CD14-positive monocyte (primary cell): Measurements from ENCODE around the gene PRLR. TPM values are rescaled to one million over a fixed set of nuclear protein-coding genes. Genes with fewer than 3 reads are reported as not detected.

ENCODE experiments used
- DNase-seq, 3 donors: peaks; one replicate each; pipeline ENCODE4 v3.0.0-alpha.2; 2011 to 2022
- H2AFZ ChIP-seq: 2 replicates; pipeline ENCODE4 v1.6.0; 2012; ENCODE audit warnings: mild to moderate bottlenecking, low read depth, low read length, inconsistent platforms; ENCODE audit not compliant: insufficient read depth, poor library complexity, severe bottlenecking
- H3K27ac ChIP-seq, 2 donors: 1 replicate in 1 of 2; 2 replicates in 1 of 2; pipeline ENCODE4 v1.5.1; 2012 to 2013; ENCODE audit warnings: low read length in 2 of 2, control low read depth in 1 of 2, inconsistent platforms in 1 of 2, low read depth in 1 of 2, mild to moderate bottlenecking in 1 of 2
- H3K27me3 ChIP-seq, 2 donors: one replicate each; pipeline versions ENCODE4 v1.6.0 to v1.6.1; 2011 to 2013; ENCODE audit warnings: low read length in 2 of 2; ENCODE audit not compliant: control insufficient read depth in 2 of 2, insufficient read depth in 2 of 2
- H3K36me3 ChIP-seq, 2 donors: replicated peaks in 1 of 2; 1 replicate in 1 of 2; 2 replicates in 1 of 2; pipeline versions ENCODE4 v1.5.1 to v1.6.1; 2012 to 2013; ENCODE audit warnings: low read length in 2 of 2, control low read depth in 1 of 2, inconsistent platforms in 1 of 2, mild to moderate bottlenecking in 1 of 2; ENCODE audit not compliant: insufficient read depth in 2 of 2, control insufficient read depth in 1 of 2
- H3K4me1 ChIP-seq, 2 donors: 1 replicate in 1 of 2; 2 replicates in 1 of 2; pipeline versions ENCODE4 v1.5.1 to v1.6.1; 2012 to 2013; ENCODE audit warnings: low read length in 2 of 2, control low read depth in 1 of 2, inconsistent platforms in 1 of 2, mild to moderate bottlenecking in 1 of 2, moderate library complexity in 1 of 2; ENCODE audit not compliant: insufficient read depth in 2 of 2, control insufficient read depth in 1 of 2
- H3K4me2 ChIP-seq: replicated peaks from 2 replicates; pipeline ENCODE3; 2012; ENCODE audit warnings: low read length, moderate library complexity, mild to moderate bottlenecking; ENCODE audit not compliant: poor library complexity, severe bottlenecking; ENCODE audit errors: extremely low read depth
- H3K4me3 ChIP-seq, 3 experiments: fragments of 200-600 bp in 1 of 3; sonication (generic) in 1 of 3; replicated peaks in 1 of 3; 1 replicate in 2 of 3; 2 replicates in 1 of 3; pipeline ENCODE4 v1.5.1; 2011 to 2013; ENCODE audit warnings: low read length in 3 of 3, mild to moderate bottlenecking in 3 of 3, control low read depth in 2 of 3, low read depth in 2 of 3, inconsistent platforms in 1 of 3, moderate library complexity in 1 of 3
- H3K79me2 ChIP-seq: 2 replicates; pipeline ENCODE4 v1.6.0; 2012; ENCODE audit warnings: mild to moderate bottlenecking, control low read depth, inconsistent platforms, low read length, moderate library complexity; ENCODE audit not compliant: insufficient read depth
- H3K9ac ChIP-seq: 2 replicates; pipeline ENCODE4 v1.6.0; 2017; ENCODE audit warnings: low read length, mild to moderate bottlenecking; ENCODE audit not compliant: insufficient read depth, poor library complexity, severe bottlenecking
- H3K9me3 ChIP-seq, 2 donors: replicated peaks in 1 of 2; 1 replicate in 1 of 2; 2 replicates in 1 of 2; pipeline versions ENCODE4 v1.5.1 to v1.6.1; 2012 to 2013; ENCODE audit warnings: low read length in 2 of 2, control low read depth in 1 of 2; ENCODE audit not compliant: control insufficient read depth in 1 of 2, insufficient read depth in 1 of 2
- H4K20me1 ChIP-seq: 2 replicates; pipeline ENCODE4 v1.6.0; 2012; ENCODE audit warnings: mild to moderate bottlenecking, low read length, control low read depth, moderate library complexity; ENCODE audit not compliant: insufficient read depth
- H3K27ac Mint-ChIP-seq, 7 donors: one replicate each; pipeline ENCODE4 v1.8.0; 2020; ENCODE audit warnings: mild to moderate bottlenecking in 7 of 7, mixed read lengths in 7 of 7, moderate library complexity in 6 of 7, inconsistent platforms in 2 of 7
- H3K27me3 Mint-ChIP-seq, 3 donors: one replicate each; pipeline ENCODE4 v1.8.0; 2021 to 2022; ENCODE audit warnings: low read depth in 3 of 3, mild to moderate bottlenecking in 3 of 3, mixed read lengths in 3 of 3, moderate library complexity in 3 of 3, inconsistent platforms in 1 of 3
- H3K36me3 Mint-ChIP-seq, 2 donors: one replicate each; pipeline ENCODE4 v1.8.0; 2020; ENCODE audit warnings: mixed read lengths in 2 of 2, inconsistent platforms in 1 of 2, mild to moderate bottlenecking in 1 of 2
- H3K4me1 Mint-ChIP-seq: one replicate; pipeline ENCODE4 v1.8.0; 2020; ENCODE audit warnings: mild to moderate bottlenecking, mixed read lengths
- H3K4me3 Mint-ChIP-seq, 2 donors: one replicate each; pipeline ENCODE4 v1.8.0; 2020; ENCODE audit warnings: mild to moderate bottlenecking in 2 of 2, mixed read lengths in 2 of 2, moderate library complexity in 1 of 2
- H3K9me3 Mint-ChIP-seq, 7 donors: one replicate each; pipeline ENCODE4 v1.8.0; 2020 to 2022; ENCODE audit warnings: mixed read lengths in 7 of 7, mild to moderate bottlenecking in 6 of 7, moderate library complexity in 6 of 7, inconsistent platforms in 2 of 7
- CTCF ChIP-seq: fragments of 200-600 bp; IDR thresholded peaks from one replicate; pipeline ENCODE4 v1.8.0; 2022; ENCODE audit warnings: antibody characterized with exemption, mild to moderate bottlenecking
- WGBS: methylation state at CpG from one replicate; pipeline ENCODE4 v1.1.5; 2013; ENCODE audit warnings: missing lambda C conversion rate; ENCODE audit not compliant: insufficient coverage; 5-methylcytosine and 5-hydroxymethylcytosine counted together
- intact Hi-C, 2 donors: fragments of 100-400 bp; cut with micrococcal nuclease; formaldehyde crosslinking; loops; one replicate each; pipeline versions ENCODE4 v1.15.0 to v1.15.1; 2023
- polyA plus RNA-seq, 3 donors: library from polyadenylated mRNA; depleted of rRNA in 1 of 3; unstranded in 2 of 3; stranded (reverse) in 1 of 3; fragments of 300-500 nt in 2 of 3; fragments of >200 nt in 1 of 3; fragmentation: Illumina TruSeq in 2 of 3; gene quantifications; 1 replicate in 2 of 3; 2 replicates in 1 of 3; pipeline ENCODE4 v1.2.3, GENCODE V29; 2012 to 2021

The PRLR gene
- polyA plus RNA-seq, 3 donors: 0.12 to 1.7 (median 0.88) TPM

- H3K4me3 ChIP-seq: no peak overlapping the region
- peaks cover 15 to 34% of the 10 kb centered on the region in 2 donors for H3K36me3 Mint-ChIP-seq
- peaks cover 0 to 3% (median 0%) of the 10 kb centered on the region in 3 donors for H3K27me3 Mint-ChIP-seq
- intact Hi-C loops: no loop called here
- peak overlapping the region in 1 of 2 donors; percentile 2 for H3K27ac ChIP-seq
- WGBS: no CpG with 5 or more reads among the region's 2 CpGs
- no peaks in the 10 kb centered on the region for H3K9me3 ChIP-seq
- peaks cover 58% of the 10 kb centered on the region for H3K4me1 Mint-ChIP-seq
- no peak for DNase-seq
- H3K27ac Mint-ChIP-seq: peak overlapping the region in 4 of 7 donors; percentile 33 to 64 (median 48)
- no peaks in the 10 kb centered on the region for H4K20me1 ChIP-seq
- H3K36me3 ChIP-seq: no peaks in the 10 kb centered on the region
- H3K27me3 ChIP-seq: no peaks in the 10 kb centered on the region
- TF ChIP-seq CTCF: no peak
- H3K79me2 ChIP-seq: peaks cover 87% of the 10 kb centered on the region
- H3K9me3 Mint-ChIP-seq: no peaks in the 10 kb centered on the region
- H3K4me2 ChIP-seq: no peak overlapping the region
- peaks cover 15 to 29% of the 10 kb centered on the region in 2 donors for H3K4me1 ChIP-seq
- H2AFZ ChIP-seq: no peak overlapping the region
- no peak overlapping the region for H3K4me3 Mint-ChIP-seq
- no peak overlapping the region for H3K9ac ChIP-seq
These were observed 16.2 kb downstream of the PRLR start for GRCh38 chr5:35214051-35214450.

- 100% methylated on average over 1 of the region's 3 CpGs for WGBS
- peaks cover 15 to 34% of the 10 kb centered on the region in 2 donors for H3K36me3 Mint-ChIP-seq
- no peak overlapping the region for H3K4me3 Mint-ChIP-seq
- intact Hi-C loops: no loop called here
- Histone ChIP-seq H3K27me3 (no peaks in the 10 kb centered on the region), H3K4me3 (no peak overlapping the region), H3K4me1 (peaks cover 15 to 29% of the 10 kb centered on the region in 2 donors), H3K9me3 (no peaks in the 10 kb centered on the region), H3K27ac (peak overlapping the region in 1 of 2 donors; percentile 2), H3K9ac (no peak overlapping the region), H3K4me2 (no peak overlapping the region), H3K79me2 (peaks cover 85% of the 10 kb centered on the region), H2AFZ (no peak overlapping the region), H3K36me3 (no peaks in the 10 kb centered on the region), H4K20me1 (no peaks in the 10 kb centered on the region)
- H3K27ac Mint-ChIP-seq: peak overlapping the region in 4 of 7 donors; percentile 50 to 64 (median 60)
- no peaks in the 10 kb centered on the region for H3K9me3 Mint-ChIP-seq
- DNase-seq: no peak
- TF ChIP-seq CTCF: no peak
- H3K27me3 Mint-ChIP-seq: peaks cover 0 to 3% (median 0%) of the 10 kb centered on the region in 3 donors
- H3K4me1 Mint-ChIP-seq: peaks cover 55% of the 10 kb centered on the region
These were observed 16.7 kb downstream of the PRLR start for GRCh38 chr5:35213608-35214007.
